Measurements from ENCODE around the gene TTLL12. TPM values are rescaled to one million over a fixed set of nuclear protein-coding genes. Genes with fewer than 3 reads are reported as not detected.

The TTLL12 gene
- polyA plus RNA-seq, 1 donor (not counting 4 experiments of a cell fraction or from before 2014, with no cell fraction given) = 22.1 TPM

- no peaks in the 10 kb centered on the region for H3K9me3 ChIP-seq (ENCODE audit: control insufficient read depth, low read depth, low read length)
- H4K20me1 ChIP-seq (ENCODE audit: control insufficient read depth, extremely low read depth, insufficient read depth, low read length) = no peaks in the 10 kb centered on the region
- H2AFZ ChIP-seq (ENCODE audit: control insufficient read depth, low read length) = no peak overlapping the region
- H3K9me1 ChIP-seq (ENCODE audit: control insufficient read depth, extremely low read depth, insufficient read depth, low read length) = no peaks in the 10 kb centered on the region
- no peak for DNase-seq (ENCODE audit: low read depth, low spot score)
- dilution Hi-C loops (cut with MboI; ENCODE audit: extremely low pct_ligation_motif_present, low sequenced_read_pairs) = no loop called here
- no peak for FAIRE-seq
- no peak for TF ChIP-seq CTCF (optimal IDR thresholded peaks at IDR 0.05 in 1 of 3, IDR thresholded peaks at IDR 0.05 in 1 of 3, conservative IDR thresholded peaks at IDR 0.05 in 1 of 3; ENCODE audit: extremely low read depth in 1 of 3, insufficient read depth in 2 of 3, low read length in 3 of 3)
- no peak for TF ChIP-seq EZH2 (IDR thresholded peaks at IDR 0.05; ENCODE audit: low read length)
- no peak overlapping the region for H3K4me2 ChIP-seq (ENCODE audit: control insufficient read depth, extremely low read depth, insufficient read depth, low read depth, low read length)
- no peak overlapping the region for H3K9ac ChIP-seq (ENCODE audit: control insufficient read depth, extremely low read depth, insufficient read depth, low read length)
- no peaks in the 10 kb centered on the region for H3K79me2 ChIP-seq (ENCODE audit: control insufficient read depth, insufficient read depth, low read length)
- H3K36me3 ChIP-seq (ENCODE audit: control insufficient read depth in 2 of 2, extremely low read depth in 1 of 2, insufficient read depth in 2 of 2, low read length in 2 of 2) = no peaks in the 10 kb centered on the region
- H3K27ac ChIP-seq (ENCODE audit: control insufficient read depth, insufficient read depth, low read length) = no peak overlapping the region
- H3K27me3 ChIP-seq (ENCODE audit: control insufficient read depth, extremely low read depth, insufficient read depth, low read length) = peaks cover 8% of the 10 kb centered on the region
- H3K4me1 ChIP-seq (ENCODE audit: control insufficient read depth, extremely low read depth, insufficient read depth, low read length) = no peaks in the 10 kb centered on the region
- no peak overlapping the region for H3K4me3 ChIP-seq (ENCODE audit: control insufficient read depth in 2 of 3, extremely low read depth in 1 of 3, insufficient read depth in 2 of 3, low read depth in 1 of 3, low read length in 3 of 3)
Observed at GRCh38 chr22:43232445-43232844, 45.5 kb upstream of the TTLL12 start.

GRCh38 chr22:43231724-43232034 is 44.7 kb upstream of the TTLL12 start:
- peaks cover 8% of the 10 kb centered on the region for H3K27me3 ChIP-seq (ENCODE audit: control insufficient read depth, extremely low read depth, insufficient read depth, low read length)

More at GRCh38 chr22:43231724-43232034, 44.7 kb upstream of the TTLL12 start:
- H3K4me1 ChIP-seq (ENCODE audit: control insufficient read depth, extremely low read depth, insufficient read depth, low read length) = no peaks in the 10 kb centered on the region
- H4K20me1 ChIP-seq (ENCODE audit: control insufficient read depth, extremely low read depth, insufficient read depth, low read length) = no peaks in the 10 kb centered on the region
- H2AFZ ChIP-seq (ENCODE audit: control insufficient read depth, low read length) = no peak overlapping the region
- no peak overlapping the region for H3K9ac ChIP-seq (ENCODE audit: control insufficient read depth, extremely low read depth, insufficient read depth, low read length)
- dilution Hi-C loops (cut with MboI; ENCODE audit: extremely low pct_ligation_motif_present, low sequenced_read_pairs) = no loop called here
- H3K36me3 ChIP-seq (ENCODE audit: control insufficient read depth in 2 of 2, extremely low read depth in 1 of 2, insufficient read depth in 2 of 2, low read length in 2 of 2) = no peaks in the 10 kb centered on the region
- H3K79me2 ChIP-seq (ENCODE audit: control insufficient read depth, insufficient read depth, low read length) = no peaks in the 10 kb centered on the region
- H3K9me1 ChIP-seq (ENCODE audit: control insufficient read depth, extremely low read depth, insufficient read depth, low read length) = no peaks in the 10 kb centered on the region
- no peak overlapping the region for H3K4me2 ChIP-seq (ENCODE audit: control insufficient read depth, extremely low read depth, insufficient read depth, low read depth, low read length)
- H3K9me3 ChIP-seq (ENCODE audit: control insufficient read depth, low read depth, low read length) = no peaks in the 10 kb centered on the region
- H3K27ac ChIP-seq (ENCODE audit: control insufficient read depth, insufficient read depth, low read length) = no peak overlapping the region
- FAIRE-seq = no peak
- TF ChIP-seq CTCF (optimal IDR thresholded peaks at IDR 0.05 in 1 of 3, IDR thresholded peaks at IDR 0.05 in 1 of 3, conservative IDR thresholded peaks at IDR 0.05 in 1 of 3; ENCODE audit: extremely low read depth in 1 of 3, insufficient read depth in 2 of 3, low read length in 3 of 3) (no peak), EZH2 (IDR thresholded peaks at IDR 0.05; ENCODE audit: low read length) (no peak)
- no peak overlapping the region for H3K4me3 ChIP-seq (ENCODE audit: control insufficient read depth in 2 of 3, extremely low read depth in 1 of 3, insufficient read depth in 2 of 3, low read depth in 1 of 3, low read length in 3 of 3)
- DNase-seq (ENCODE audit: low read depth, low spot score) = no peak

All from keratinocyte (primary cell).